ENCODE measurements around the gene MDK. TPM values are rescaled to one million over a fixed set of nuclear protein-coding genes. Genes with fewer than 3 reads are reported as not detected.

Gene MDK
- total and polyA plus RNA-seq, 2 of the 13 experiments (the other 11 are each of a cell fraction or from before 2014, with no cell fraction given) = 312 to 407 TPM

GRCh38 chr11:46381819-46382645, 563 bp downstream of the MDK start (continued):
- TF ChIP-seq POLR2AphosphoS2 (IDR thresholded peaks at IDR 0.05; ENCODE audit: low read depth, low read length) (no peak), ZNF121 (CRISPR knock-in tag; IDR thresholded peaks at IDR 0.05) (no peak), ZNF275 (CRISPR knock-in tag; IDR thresholded peaks at IDR 0.05; ENCODE audit: borderline replicate concordance) (no peak), PITX1 (CRISPR knock-in tag; IDR thresholded peaks at IDR 0.05) (no peak; the same call in 1 of the 2 replicates), ATF4 (CRISPR knock-in tag; IDR thresholded peaks at IDR 0.05) (no peak), HNF4A (CRISPR knock-in tag; IDR thresholded peaks at IDR 0.05) (no peak), CCAR2 (optimal IDR thresholded peaks at IDR 0.05; ENCODE audit: low read depth, low read length) (no peak), HOXA5 (CRISPR knock-in tag; IDR thresholded peaks at IDR 0.05) (peak; percentile 22; the same call in 1 of the 2 replicates), BRF2 (CRISPR knock-in tag; IDR thresholded peaks at IDR 0.05) (no peak), GTF3A (CRISPR knock-in tag; conservative IDR thresholded peaks at IDR 0.05) (no peak), PHF20 (CRISPR knock-in tag; IDR thresholded peaks at IDR 0.05) (no peak), PATZ1 (CRISPR knock-in tag; IDR thresholded peaks at IDR 0.05) (peak; percentile 46), TIGD3 (CRISPR knock-in tag; IDR thresholded peaks at IDR 0.05; ENCODE audit: borderline replicate concordance) (0 out of 2 replicates have a peak, but pooled peaks have one; percentile 30), ZBTB2 (CRISPR knock-in tag; IDR thresholded peaks at IDR 0.05; ENCODE audit: low read depth) (no peak)

Measured in HepG2 (cell line).